SK-N-SH (cell line): ENCODE measurements around the gene PIK3R5.

ENCODE experiments used
- EP300 ChIP-seq, 2 experiments: IDR thresholded peaks; 2 replicates each; pipeline versions ENCODE4 v1.4.0 to v1.6.1; 2012; ENCODE audit warnings: borderline replicate concordance in 1 of 2, low read depth in 1 of 2, low read length in 1 of 2
- GABPA ChIP-seq: IDR thresholded peaks from 2 replicates; pipeline ENCODE4 v1.4.0; 2012; ENCODE audit warnings: low read depth, mild to moderate bottlenecking
- GATA2 ChIP-seq: sonication (generic); formaldehyde crosslinking; IDR thresholded peaks from 2 replicates; pipeline ENCODE4 v1.5.0; 2020; ENCODE audit warnings: mild to moderate bottlenecking, missing genetic modification reagents
- IRF3 ChIP-seq: fragments of 150-350 bp; IDR thresholded peaks from 2 replicates; pipeline ENCODE4 v1.6.1; 2016; ENCODE audit warnings: mild to moderate bottlenecking, low read depth, low read length
- POLR2AphosphoS5 ChIP-seq: IDR thresholded peaks from 2 replicates; pipeline ENCODE4 v1.6.1; 2012; ENCODE audit warnings: low read depth, low read length
- RAD21 ChIP-seq: IDR thresholded peaks from 2 replicates; pipeline ENCODE4 v1.6.1; 2012; ENCODE audit warnings: mild to moderate bottlenecking, low read length
- TF ChIP-seq, protein P1 (sequence below): fragments of 200-600 bp; sonication (generic); IDR thresholded peaks from 2 replicates; pipeline ENCODE4 v1.6.1; 2017; ENCODE audit warnings: antibody characterized with exemption, mild to moderate bottlenecking, moderate library complexity
- TF ChIP-seq, protein P2 (sequence below): IDR thresholded peaks from 2 replicates; pipeline ENCODE4 v1.4.0; 2012; ENCODE audit warnings: low read depth
- TF ChIP-seq, protein P3 (sequence below): fragments of 150-350 bp; IDR thresholded peaks from 2 replicates; pipeline ENCODE4 v1.6.1; 2017; ENCODE audit warnings: antibody characterized with exemption, low read length, low read depth, borderline replicate concordance

DNA sequence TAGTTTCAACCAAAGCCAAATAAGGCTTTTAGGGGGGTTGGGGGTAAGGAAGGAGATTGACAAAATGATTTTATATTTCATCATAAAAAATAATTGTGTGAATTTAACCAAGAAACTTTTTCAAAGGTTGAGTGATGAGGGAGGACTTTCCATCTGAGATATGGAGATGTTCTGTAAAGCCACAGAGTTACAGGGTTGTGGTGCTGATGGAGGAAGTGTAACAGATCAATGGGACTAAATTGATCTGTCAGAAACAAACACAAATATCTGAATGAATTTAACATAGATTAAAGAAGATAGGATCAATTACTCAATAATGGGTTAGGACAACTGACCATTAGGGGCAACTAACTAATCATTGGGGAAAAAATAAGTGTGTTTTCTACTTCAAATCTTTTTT, 14.2 kb upstream of the PIK3R5 start:
- TF ChIP-seq IRF3: no peak
- TF ChIP-seq GABPA: no peak
- TF ChIP-seq, protein P1, sequence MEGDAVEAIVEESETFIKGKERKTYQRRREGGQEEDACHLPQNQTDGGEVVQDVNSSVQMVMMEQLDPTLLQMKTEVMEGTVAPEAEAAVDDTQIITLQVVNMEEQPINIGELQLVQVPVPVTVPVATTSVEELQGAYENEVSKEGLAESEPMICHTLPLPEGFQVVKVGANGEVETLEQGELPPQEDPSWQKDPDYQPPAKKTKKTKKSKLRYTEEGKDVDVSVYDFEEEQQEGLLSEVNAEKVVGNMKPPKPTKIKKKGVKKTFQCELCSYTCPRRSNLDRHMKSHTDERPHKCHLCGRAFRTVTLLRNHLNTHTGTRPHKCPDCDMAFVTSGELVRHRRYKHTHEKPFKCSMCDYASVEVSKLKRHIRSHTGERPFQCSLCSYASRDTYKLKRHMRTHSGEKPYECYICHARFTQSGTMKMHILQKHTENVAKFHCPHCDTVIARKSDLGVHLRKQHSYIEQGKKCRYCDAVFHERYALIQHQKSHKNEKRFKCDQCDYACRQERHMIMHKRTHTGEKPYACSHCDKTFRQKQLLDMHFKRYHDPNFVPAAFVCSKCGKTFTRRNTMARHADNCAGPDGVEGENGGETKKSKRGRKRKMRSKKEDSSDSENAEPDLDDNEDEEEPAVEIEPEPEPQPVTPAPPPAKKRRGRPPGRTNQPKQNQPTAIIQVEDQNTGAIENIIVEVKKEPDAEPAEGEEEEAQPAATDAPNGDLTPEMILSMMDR: no peak
- TF ChIP-seq, protein P2, sequence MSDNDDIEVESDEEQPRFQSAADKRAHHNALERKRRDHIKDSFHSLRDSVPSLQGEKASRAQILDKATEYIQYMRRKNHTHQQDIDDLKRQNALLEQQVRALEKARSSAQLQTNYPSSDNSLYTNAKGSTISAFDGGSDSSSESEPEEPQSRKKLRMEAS: no peak
- TF ChIP-seq, protein P3, sequence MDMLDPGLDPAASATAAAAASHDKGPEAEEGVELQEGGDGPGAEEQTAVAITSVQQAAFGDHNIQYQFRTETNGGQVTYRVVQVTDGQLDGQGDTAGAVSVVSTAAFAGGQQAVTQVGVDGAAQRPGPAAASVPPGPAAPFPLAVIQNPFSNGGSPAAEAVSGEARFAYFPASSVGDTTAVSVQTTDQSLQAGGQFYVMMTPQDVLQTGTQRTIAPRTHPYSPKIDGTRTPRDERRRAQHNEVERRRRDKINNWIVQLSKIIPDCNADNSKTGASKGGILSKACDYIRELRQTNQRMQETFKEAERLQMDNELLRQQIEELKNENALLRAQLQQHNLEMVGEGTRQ: no peak
- TF ChIP-seq RAD21: no peak
- no peak for TF ChIP-seq POLR2AphosphoS5
- TF ChIP-seq EP300 (IDR thresholded peaks at IDR 0.05; ENCODE audit: borderline replicate concordance in 1 of 2, low read depth in 1 of 2, low read length in 1 of 2): no peak
- no peak for TF ChIP-seq GATA2 (CRISPR knock-in tag)
